HepG2 (cell line): ENCODE results near the gene COPS6. TPM values are rescaled to one million over a fixed set of nuclear protein-coding genes. Genes with fewer than 3 reads are reported as not detected.

ENCODE experiments used
- FOSL2 ChIP-seq: sonication (generic); formaldehyde crosslinking; IDR thresholded peaks from 2 replicates; pipeline ENCODE4 v1.4.0; 2020; ENCODE audit warnings: missing genetic modification reagents
- FOXK1 ChIP-seq: sonication (generic); formaldehyde crosslinking; IDR thresholded peaks from 2 replicates; pipeline ENCODE4 v1.4.0; 2020; ENCODE audit warnings: low read depth, missing genetic modification reagents, borderline replicate concordance
- GPN1 ChIP-seq: sonication (generic); formaldehyde crosslinking; IDR thresholded peaks from 2 replicates; pipeline ENCODE4 v1.5.1; 2020; ENCODE audit warnings: missing genetic modification reagents, borderline replicate concordance
- HNF1B ChIP-seq: sonication (generic); formaldehyde crosslinking; IDR thresholded peaks from 2 replicates; pipeline ENCODE4 v1.5.1; 2020; ENCODE audit warnings: mild to moderate bottlenecking, moderate library complexity, missing genetic modification reagents
- HOXD1 ChIP-seq: sonication (generic); formaldehyde crosslinking; IDR thresholded peaks from 2 replicates; pipeline ENCODE4 v1.5.0; 2020; ENCODE audit warnings: missing genetic modification reagents
- ISL2 ChIP-seq: sonication (generic); formaldehyde crosslinking; IDR thresholded peaks from 2 replicates; pipeline ENCODE4 v1.5.0; 2020; ENCODE audit warnings: missing genetic modification reagents
- JUND ChIP-seq: sonication (generic); formaldehyde crosslinking; IDR thresholded peaks from 2 replicates; pipeline ENCODE4 v1.8.0; 2022; ENCODE audit warnings: mild to moderate bottlenecking, missing genetic modification reagents
- MEF2D ChIP-seq: sonication (generic); formaldehyde crosslinking; IDR thresholded peaks from 2 replicates; pipeline ENCODE4 v1.5.1; 2020; ENCODE audit warnings: mild to moderate bottlenecking, missing genetic modification reagents
- SIN3A ChIP-seq: IDR thresholded peaks from 2 replicates; pipeline ENCODE4 v1.6.1; 2011; ENCODE audit warnings: low read depth, mild to moderate bottlenecking, control low read depth, low read length, borderline replicate concordance
- SOX6 ChIP-seq, 2 experiments: fragments of 450-650 bp in 1 of 2; sonication (generic) in 1 of 2; formaldehyde crosslinking in 1 of 2; IDR thresholded peaks; 2 replicates each; pipeline versions ENCODE4 v1.4.0 to v1.6.1; 2017 to 2020; ENCODE audit warnings: antibody characterized with exemption in 1 of 2, mild to moderate bottlenecking in 1 of 2, missing genetic modification reagents in 1 of 2
- ZFP36L2 ChIP-seq: sonication (generic); formaldehyde crosslinking; IDR thresholded peaks from 2 replicates; pipeline ENCODE4 v1.4.0; 2020; ENCODE audit warnings: missing genetic modification reagents
- ZMYM3 ChIP-seq: sonication (generic); formaldehyde crosslinking; IDR thresholded peaks from 2 replicates; pipeline ENCODE4 v1.5.1; 2020; ENCODE audit warnings: mild to moderate bottlenecking, missing genetic modification reagents
- ZNF160 ChIP-seq: sonication (generic); formaldehyde crosslinking; IDR thresholded peaks from 2 replicates; pipeline ENCODE4 v1.8.0; 2022; ENCODE audit warnings: mild to moderate bottlenecking, inconsistent platforms, missing genetic modification reagents
- ZNF414 ChIP-seq: sonication (generic); formaldehyde crosslinking; IDR thresholded peaks from 2 replicates; pipeline ENCODE4 v1.5.0; 2020; ENCODE audit warnings: missing genetic modification reagents
- ZNF501 ChIP-seq: sonication (generic); formaldehyde crosslinking; IDR thresholded peaks from 2 replicates; pipeline ENCODE4 v1.5.1; 2020; ENCODE audit warnings: mild to moderate bottlenecking, moderate library complexity, missing genetic modification reagents
- ZNF552 ChIP-seq: sonication (generic); formaldehyde crosslinking; IDR thresholded peaks from 2 replicates; pipeline ENCODE4 v1.9.0; 2022; ENCODE audit warnings: missing genetic modification reagents, mild to moderate bottlenecking, borderline replicate concordance
- ZNF660 ChIP-seq: sonication (generic); formaldehyde crosslinking; IDR thresholded peaks from 2 replicates; pipeline ENCODE4 v1.5.1; 2020; ENCODE audit warnings: mild to moderate bottlenecking, low read depth, missing genetic modification reagents, borderline replicate concordance
- ZNF792 ChIP-seq: IDR thresholded peaks from 2 replicates; pipeline ENCODE4 v1.6.1; 2016
- polyA plus RNA-seq, 8 experiments: library from polyadenylated mRNA; depleted of rRNA in 3 of 8; stranded (reverse) in 7 of 8; unstranded in 1 of 8; fragments of >200 nt; fragmentation: Illumina TruSeq in 4 of 8; extraction: Trizol in 4 of 8; gene quantifications; 2 replicates each; pipeline versions ENCODE4 v1.2.1 to v1.2.3, GENCODE V29; 2011 to 2016; ENCODE audit warnings: low read depth in 4 of 8, missing spikeins in 1 of 8, mixed read lengths in 1 of 8; ENCODE audit not compliant: insufficient read depth in 1 of 8
- total RNA-seq, 5 experiments: library from RNA; depleted of rRNA; stranded (reverse); fragments of >200 nt; fragmentation: Illumina TruSeq; extraction: Trizol; gene quantifications; 2 replicates each; pipeline ENCODE4 v1.2.3, GENCODE V29; 2016; ENCODE audit warnings: low read depth in 1 of 5
- TF ChIP-seq, protein P1 (sequence below): sonication (generic); formaldehyde crosslinking; IDR thresholded peaks from 2 replicates; pipeline ENCODE4 v1.8.1; 2023; ENCODE audit warnings: mild to moderate bottlenecking, missing genetic modification reagents
- TF ChIP-seq, protein P2 (sequence below): sonication (generic); formaldehyde crosslinking; IDR thresholded peaks from 2 replicates; pipeline ENCODE4 v1.9.0; 2021; ENCODE audit warnings: missing genetic modification reagents, borderline replicate concordance
- TF ChIP-seq, protein P3 (sequence below): sonication (generic); formaldehyde crosslinking; IDR thresholded peaks from 2 replicates; pipeline ENCODE4 v1.5.0; 2020; ENCODE audit warnings: mild to moderate bottlenecking, missing genetic modification reagents

The COPS6 gene
- total and polyA plus RNA-seq, 2 of the 13 experiments (the other 11 are each of a cell fraction or from before 2014, with no cell fraction given): 33.4 to 117 TPM

- TF ChIP-seq ZNF160 (CRISPR knock-in tag) (no peak), ZNF552 (CRISPR knock-in tag) (no peak), SOX6 (IDR thresholded peaks at IDR 0.05) (no peak), SOX6 (CRISPR knock-in tag; IDR thresholded peaks at IDR 0.05) (peak; percentile 40), FOXK1 (CRISPR knock-in tag) (peak; percentile 40; the same call in 1 of the 2 replicates), ISL2 (0 out of 2 replicates have a peak, but pooled peaks have one; percentile 37), ZNF792 (CRISPR knock-in tag) (0 out of 2 replicates have a peak, but pooled peaks have one; percentile 35), JUND (no peak), ZNF501 (peak; percentile 66), HNF1B (CRISPR knock-in tag) (no peak), MEF2D (CRISPR knock-in tag) (peak; percentile 70; the same call in 1 of the 2 replicates), ZNF414 (CRISPR knock-in tag) (no peak), ZFP36L2 (no peak), ZNF660 (CRISPR knock-in tag) (no peak), FOSL2 (peak; percentile 59), GPN1 (CRISPR knock-in tag) (no peak), ZMYM3 (CRISPR knock-in tag) (peak; percentile 32; the same call in 1 of the 2 replicates), HOXD1 (CRISPR knock-in tag) (peak; percentile 50; the same call in 1 of the 2 replicates), SIN3A (no peak)
- TF ChIP-seq, protein P1, sequence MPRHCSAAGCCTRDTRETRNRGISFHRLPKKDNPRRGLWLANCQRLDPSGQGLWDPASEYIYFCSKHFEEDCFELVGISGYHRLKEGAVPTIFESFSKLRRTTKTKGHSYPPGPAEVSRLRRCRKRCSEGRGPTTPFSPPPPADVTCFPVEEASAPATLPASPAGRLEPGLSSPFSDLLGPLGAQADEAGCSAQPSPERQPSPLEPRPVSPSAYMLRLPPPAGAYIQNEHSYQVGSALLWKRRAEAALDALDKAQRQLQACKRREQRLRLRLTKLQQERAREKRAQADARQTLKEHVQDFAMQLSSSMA (CRISPR knock-in tag): no peak
- TF ChIP-seq, protein P2, sequence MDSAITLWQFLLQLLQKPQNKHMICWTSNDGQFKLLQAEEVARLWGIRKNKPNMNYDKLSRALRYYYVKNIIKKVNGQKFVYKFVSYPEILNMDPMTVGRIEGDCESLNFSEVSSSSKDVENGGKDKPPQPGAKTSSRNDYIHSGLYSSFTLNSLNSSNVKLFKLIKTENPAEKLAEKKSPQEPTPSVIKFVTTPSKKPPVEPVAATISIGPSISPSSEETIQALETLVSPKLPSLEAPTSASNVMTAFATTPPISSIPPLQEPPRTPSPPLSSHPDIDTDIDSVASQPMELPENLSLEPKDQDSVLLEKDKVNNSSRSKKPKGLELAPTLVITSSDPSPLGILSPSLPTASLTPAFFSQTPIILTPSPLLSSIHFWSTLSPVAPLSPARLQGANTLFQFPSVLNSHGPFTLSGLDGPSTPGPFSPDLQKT (CRISPR knock-in tag): no peak
- TF ChIP-seq, protein P3, sequence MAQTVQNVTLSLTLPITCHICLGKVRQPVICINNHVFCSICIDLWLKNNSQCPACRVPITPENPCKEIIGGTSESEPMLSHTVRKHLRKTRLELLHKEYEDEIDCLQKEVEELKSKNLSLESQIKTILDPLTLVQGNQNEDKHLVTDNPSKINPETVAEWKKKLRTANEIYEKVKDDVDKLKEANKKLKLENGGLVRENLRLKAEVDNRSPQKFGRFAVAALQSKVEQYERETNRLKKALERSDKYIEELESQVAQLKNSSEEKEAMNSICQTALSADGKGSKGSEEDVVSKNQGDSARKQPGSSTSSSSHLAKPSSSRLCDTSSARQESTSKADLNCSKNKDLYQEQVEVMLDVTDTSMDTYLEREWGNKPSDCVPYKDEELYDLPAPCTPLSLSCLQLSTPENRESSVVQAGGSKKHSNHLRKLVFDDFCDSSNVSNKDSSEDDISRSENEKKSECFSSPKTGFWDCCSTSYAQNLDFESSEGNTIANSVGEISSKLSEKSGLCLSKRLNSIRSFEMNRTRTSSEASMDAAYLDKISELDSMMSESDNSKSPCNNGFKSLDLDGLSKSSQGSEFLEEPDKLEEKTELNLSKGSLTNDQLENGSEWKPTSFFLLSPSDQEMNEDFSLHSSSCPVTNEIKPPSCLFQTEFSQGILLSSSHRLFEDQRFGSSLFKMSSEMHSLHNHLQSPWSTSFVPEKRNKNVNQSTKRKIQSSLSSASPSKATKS (CRISPR knock-in tag): no peak
Observed at GRCh38 chr7:100049441-100050291, 39.1 kb upstream of the COPS6 start, which contains the start of gene ZSCAN21 (continued).
